GM19351 (cell line): ENCODE data around the gene IP6K3.

Experiments
- ATAC-seq: cut with Tn5 transposase; IDR thresholded peaks from one replicate; pipeline ENCODE4 v1.9.1; 2021; ENCODE audit warnings: mild to moderate bottlenecking, moderate library complexity; ENCODE audit not compliant: unreplicated experiment

The IP6K3 gene

DNA sequence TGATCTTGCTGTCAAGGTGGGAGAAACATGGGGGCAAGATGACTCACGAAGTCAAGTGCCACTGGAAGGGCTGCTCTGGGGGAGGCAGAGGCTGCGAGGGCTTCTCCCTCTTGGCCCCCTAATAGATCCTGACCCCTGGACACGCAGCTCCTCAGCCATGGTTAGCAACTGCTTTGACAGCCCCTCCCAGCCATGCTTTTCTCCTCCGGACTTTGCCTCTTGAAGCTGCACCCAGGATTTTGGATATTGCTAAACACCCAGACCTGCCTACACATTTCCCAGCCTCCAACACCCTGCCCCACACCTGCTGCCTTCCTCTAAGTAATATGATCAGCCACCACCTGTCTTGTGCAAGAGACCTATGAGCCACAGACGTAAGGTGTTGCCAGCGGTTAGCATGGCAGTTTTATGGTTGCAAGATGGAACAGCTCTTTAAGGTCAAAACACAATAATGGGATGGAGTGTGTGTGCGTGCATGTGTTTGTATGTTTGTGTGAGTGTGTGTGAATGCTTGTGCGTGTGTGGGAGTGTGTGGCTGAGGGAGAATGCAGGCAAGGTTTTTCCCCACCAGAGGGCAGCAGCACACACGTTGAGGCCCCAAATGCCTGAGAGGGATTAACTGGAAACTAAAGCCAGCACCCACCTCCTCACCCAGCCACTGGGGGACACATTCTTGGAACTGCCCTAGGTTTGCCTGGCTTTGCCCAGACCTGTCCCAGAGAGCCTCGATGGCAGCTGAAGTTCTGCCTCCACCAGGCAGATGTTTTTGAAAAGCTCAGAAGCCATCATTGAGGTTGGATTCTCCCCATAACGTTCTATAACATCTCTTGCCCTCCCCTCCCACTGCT, 2.5 kb downstream of the IP6K3 start:
- no peak for ATAC-seq

DNA sequence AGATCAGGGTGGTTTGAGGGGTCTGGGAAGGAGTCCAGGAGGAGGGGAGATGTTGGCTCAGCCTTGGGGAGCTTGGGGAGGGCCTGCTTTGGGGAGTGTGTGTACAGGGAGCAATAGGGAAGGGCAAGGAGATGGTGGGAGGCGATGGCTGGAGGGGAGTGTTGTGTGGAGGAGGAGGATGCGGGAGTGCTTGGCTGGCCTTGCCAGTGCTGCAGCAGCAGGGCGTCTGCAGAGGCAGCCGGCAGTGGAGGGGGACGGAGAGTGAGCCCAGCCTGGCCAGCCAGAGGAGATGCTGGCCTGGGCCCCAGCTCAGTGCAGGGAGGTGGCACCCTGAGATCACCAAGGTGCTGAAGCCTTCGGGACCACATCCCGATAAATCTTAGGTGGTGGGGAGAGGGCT, 3.9 kb downstream of the IP6K3 start:
- no peak for ATAC-seq

DNA sequence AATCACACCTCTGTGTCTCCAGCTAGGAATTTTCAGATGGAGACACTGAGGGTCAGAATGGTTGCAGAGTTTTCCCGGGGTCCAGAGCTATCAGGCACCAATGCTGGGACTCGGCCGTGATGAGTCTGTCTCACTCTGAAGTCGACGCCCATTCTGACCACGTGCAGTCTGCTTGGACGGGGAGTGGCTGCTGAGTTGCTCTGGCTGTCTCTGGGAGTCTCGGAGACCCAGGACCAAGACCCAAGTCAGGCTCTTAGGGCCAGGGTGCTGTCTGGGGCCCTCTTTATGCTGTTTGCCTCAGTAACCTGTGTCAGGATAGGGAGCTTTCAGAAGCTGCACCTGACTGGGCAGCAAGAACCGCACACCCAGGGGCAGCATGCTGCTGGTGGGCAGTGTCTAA, 4.6 kb downstream of the IP6K3 start:
- ATAC-seq = no peak

DNA sequence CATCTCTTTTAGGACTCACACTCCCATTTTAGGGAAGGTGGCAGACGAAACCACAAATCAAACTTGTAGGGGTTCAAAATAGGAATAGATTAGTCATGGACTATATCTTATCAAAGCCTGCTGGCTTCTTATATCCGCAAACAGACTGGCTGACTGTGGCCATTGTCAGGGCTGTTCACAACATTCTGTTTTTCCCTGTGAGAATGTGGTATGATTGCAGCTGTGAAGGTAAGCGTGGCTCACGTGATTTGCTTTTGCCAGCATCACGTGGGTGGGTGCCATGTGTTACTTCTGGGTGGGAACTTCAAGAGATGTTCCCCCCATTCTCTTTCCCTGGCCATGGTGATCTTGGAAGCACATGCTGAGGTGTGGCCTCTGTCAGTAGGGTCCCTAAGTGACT, 5.9 kb downstream of the IP6K3 start:
- no peak for ATAC-seq

DNA sequence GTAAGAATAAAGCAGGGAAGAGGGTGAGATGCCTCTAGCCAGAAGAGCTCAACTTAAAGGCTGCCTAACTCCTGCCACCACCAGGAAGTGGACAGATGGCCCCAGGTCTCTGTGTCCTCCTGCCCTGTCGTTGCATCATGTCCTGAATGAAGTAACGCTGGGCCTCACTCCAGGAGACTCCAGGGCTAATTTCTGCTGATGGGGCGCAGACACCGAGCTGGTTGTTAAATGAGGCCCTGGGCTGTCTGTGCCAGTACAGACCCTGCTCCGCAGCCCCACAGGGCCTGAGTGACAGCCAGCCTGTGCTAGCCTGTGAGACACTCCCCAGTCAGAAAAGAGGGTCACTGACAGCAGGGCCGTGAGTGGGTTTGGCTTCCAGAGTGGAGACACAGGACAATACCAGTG, 6.5 kb downstream of the IP6K3 start:
- no peak for ATAC-seq

DNA sequence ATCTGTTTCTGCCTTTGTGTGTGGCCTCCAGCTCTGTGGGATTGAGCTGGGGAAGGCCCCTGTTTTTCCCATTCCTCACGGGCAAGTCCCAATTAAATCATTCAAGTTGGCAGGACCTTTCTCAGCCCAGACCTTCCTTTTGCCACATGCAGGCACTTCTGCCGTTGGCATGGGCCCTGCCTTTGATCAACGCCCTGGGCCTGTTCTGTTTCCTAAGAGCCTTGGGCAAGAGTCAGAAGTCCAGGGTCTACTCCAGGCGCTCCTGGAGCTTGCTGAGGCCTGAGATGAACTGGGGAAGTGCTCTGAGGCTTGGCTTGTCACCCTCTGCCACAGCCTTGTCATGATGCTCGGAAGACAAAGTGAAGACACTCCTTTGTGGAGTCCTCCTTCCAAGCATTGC, 7.1 kb downstream of the IP6K3 start:
- no peak for ATAC-seq

DNA sequence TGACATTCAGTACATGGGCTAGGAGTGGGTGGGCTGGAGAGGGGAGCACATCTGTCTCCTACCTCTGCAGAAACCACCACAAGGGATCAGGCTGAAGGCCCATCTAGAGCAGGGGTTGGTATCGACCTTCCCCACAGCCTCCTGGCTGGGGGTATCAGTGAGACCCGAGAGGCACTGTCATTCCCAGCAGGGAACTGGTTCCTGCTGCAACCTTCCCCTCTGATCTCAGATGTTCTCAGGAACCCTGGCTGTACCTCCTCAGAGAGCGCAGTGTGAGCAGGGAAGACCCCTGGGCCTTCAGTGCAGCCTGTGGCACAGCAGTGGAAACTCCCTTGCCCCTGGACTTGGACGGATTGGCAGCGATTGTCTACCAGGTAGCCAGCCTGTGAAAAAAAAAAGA, 7.8 kb downstream of the IP6K3 start:
- no peak for ATAC-seq

DNA sequence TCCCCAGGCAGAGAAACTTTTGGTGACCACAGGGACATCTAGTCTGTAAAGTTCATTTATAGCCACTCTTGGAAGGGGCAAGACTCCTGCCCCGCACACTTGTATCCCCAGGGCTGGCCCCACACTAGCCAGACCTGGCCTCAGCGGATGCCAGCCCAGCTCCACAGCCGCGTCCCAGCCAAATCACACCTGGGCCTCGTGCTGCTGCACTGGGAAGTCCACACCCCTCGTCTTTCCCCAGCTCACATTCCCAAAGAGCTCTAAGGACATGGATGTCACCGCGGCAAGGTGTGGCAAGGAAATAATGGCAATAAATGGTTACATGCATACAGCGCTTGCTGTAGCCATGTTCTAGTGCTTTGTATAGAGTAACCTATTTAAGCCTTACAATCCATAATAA, 8.6 kb downstream of the IP6K3 start:
- ATAC-seq = no peak

DNA sequence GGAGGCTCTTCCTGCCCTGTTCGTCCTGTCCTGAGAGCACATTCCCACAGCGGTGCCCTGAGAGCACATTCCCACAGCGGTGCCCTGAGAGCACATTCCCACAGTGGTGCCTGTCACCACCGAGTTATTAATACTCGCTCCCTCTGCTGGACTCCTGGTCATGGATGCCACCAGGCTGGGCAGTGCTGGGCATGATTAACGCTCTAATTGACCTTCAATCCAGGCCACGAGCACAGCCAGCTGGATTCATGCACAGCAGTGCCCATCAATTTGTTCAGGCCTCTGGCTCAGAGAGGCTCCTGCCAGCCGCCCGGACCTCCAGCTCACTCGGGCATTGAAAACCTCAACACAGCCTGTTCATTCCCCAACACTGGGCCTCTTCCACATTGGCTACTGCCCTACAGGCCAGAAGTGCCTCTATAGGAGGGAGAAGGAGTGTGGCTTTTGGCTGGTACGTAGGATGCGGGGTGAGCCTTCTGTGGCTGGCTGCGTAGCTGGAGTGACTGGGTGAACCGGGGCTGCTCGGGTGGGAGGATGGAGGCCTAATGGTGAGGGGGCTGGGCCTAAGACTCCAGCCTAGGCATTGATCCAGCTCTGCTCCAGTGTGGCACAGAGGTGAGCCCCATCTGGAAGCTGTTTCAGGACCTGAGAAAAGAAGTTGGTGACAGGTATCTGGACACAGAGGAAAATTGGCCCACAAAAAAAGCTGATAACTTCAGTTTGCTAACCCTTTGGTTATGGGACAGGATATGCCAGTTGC, 9.3 kb downstream of the IP6K3 start:
- ATAC-seq = no peak

DNA sequence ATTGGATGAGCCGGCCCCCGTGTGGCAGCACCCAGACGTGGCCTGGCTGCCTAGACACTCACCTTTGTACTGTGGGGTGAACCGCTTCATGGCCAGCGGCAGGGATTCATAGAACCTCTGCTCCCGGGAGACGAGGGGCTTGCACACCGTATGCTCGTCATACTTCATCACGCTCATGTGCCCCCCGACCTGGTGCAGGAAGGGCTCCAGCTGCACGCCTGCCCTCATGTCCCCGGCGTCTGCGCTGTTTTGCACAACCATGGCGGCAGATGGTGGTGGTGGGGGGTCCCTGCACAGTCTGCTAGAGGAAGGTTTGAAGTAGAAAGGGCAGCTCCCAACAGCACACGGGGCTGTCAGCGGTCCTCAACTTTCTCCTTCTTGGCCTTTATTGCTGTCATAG, 11.5 kb downstream of the IP6K3 start:
- ATAC-seq = no peak

DNA sequence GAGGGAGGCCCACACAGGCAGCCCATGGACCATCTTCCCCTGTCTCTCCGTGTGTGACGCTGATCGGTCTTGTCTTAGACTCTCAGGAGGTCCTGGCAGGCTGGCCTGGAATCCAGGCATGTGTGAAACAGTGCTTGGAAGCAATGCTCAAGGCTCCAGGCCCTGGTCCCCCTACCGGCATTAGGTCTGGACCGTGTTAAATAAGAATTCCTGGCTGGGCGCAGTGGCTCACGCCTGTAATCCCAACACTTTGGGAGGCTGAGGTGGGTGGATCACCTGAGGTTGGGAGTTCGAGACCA, 13.0 kb downstream of the IP6K3 start:
- no peak for ATAC-seq

DNA sequence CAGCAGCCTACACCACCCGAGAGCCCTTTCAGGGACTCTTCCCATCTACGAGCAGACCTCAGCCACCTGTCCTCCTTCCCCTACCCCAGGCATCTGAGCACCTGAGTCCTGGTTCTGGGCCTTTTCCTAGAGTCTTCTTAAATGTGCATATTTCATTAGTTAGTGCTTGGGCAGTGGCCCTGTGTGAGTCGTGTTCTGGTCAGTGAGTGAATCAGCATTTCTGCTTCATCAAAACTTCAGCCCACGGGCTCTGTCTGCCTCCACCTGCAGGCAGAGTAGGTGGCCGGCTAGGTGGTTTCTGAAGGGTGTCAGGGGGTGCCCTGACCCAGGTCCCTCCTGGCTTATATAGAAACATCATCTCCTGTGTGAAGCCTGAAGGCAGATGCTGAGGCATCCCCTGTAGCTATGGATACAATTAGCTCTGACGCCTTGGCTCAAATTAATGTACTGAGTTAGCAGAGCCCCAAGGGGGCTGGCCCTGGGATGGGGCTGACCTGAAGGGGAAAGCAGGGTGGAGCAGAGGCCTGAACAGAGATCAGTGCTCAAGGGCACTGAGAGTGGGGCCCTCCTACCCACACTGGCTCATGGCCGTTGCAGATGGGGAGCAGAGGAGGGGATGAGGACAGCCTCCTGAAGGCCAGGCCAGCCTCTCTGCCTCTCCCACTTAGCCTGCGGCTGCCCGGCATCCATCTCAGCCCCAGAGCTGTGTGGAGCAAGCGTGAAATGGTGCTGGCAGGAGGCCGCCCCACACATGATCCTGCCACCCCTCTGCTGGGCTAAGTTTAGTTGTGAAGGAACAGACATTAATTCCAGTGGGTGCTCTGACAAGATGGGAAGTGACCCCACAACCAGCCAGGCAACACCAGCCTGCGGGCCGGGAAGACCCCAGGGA, 13.6 kb downstream of the IP6K3 start:
- no peak for ATAC-seq

DNA sequence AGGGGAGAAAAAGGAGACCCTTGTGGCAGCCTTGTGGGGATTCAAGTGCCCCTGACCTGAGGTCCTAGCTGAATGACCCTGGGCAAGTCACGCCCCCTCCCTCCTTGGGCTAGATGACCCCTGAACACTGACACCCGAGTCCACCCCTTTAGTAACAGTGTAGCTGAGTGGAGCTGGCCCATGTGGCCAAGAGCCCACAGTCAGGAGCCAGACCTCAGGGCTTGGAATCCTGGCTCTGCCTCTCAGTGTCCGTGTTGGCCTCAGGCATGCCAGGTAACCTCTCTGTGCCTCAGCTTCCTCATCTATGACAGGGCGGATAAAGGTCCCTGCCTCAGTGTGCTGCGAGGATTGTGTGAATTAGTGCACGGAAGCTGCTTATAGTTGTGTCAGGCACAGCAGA, 14.3 kb downstream of the IP6K3 start:
- ATAC-seq = no peak

DNA sequence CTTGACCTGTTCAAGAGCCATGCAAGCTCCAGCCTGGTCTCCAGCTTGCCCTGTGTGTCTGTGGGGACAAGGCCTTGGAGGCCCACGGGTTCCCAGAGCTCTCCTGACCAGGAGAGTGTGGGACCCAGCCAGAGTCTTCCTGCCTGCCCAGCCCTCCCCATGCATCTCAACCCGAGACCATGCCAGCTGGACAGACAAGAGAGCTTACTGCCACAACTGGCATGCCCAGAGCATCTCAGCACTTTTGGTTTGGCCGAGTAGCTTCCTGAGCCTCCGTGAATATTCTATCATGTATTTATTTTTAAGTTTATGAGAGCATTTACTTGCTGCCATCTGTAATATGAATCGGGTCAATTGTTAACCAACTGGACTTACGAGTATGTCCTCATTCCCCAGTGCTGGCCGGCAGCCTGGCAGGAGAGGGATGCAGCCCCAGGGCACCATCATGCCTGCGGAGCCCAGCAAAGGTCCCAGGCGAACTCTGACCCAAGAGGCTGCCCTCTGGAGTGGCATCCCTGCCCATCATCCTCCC, 14.9 kb downstream of the IP6K3 start:
- ATAC-seq = no peak

DNA sequence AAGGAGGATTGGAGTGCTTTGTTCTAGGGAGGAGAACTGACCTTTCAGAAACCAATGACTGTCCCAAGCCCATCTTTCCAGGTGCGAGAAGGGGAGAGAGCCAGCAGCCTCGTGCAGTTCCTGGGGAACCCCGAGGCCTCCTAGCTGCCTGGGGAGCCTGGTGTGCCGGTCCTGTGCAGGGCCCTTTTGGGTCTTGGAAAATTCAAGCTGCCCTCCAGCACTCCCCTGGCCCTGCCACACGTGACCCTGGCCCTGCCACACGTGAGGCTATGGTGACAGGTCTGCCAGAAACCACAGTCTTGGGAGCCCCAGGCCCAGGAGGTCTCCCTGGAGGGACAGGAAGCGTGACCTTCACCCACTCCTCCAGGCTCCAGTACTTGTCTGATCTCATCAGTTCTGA, 15.7 kb downstream of the IP6K3 start:
- no peak for ATAC-seq

DNA sequence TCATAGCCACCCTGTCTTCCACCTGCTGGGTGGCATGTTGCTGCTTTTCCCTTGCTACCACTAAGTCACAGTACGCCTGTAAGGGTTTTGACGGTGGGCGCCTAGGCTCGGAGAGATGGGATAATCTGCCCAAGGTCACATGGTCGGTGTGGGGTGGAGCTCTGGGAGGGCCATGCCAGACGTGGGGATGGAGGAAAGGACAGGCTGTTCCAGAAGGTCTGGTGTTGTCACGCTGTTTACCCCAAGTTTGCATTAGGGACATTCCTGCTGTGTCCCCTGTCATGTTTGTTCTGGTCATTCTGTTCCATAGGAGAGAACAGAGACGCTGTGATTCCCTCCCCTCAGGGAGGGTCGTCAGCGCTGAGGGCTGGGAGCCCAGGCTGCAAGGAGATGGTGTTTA, 16.1 kb downstream of the IP6K3 start:
- no peak for ATAC-seq

DNA sequence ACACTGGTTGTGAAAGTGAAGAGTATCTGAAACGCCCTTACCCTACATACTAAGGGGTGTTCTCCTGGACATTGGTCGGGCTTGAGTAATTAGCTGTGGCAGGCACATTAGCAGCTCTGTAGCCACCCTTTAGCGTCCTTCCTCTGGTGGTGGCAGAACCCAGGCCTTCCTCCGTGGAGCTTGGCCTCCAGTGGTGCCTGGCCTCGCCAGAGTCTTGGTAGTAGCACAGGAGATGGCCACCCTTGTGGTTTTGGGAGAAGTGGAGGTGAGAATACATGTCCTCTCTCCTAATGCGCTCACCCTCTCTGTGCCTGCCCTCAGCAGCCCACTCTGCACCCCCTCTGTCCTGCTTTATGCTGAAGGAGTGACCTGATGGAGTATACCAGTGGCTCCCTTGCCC, 17.6 kb downstream of the IP6K3 start:
- no peak for ATAC-seq

DNA sequence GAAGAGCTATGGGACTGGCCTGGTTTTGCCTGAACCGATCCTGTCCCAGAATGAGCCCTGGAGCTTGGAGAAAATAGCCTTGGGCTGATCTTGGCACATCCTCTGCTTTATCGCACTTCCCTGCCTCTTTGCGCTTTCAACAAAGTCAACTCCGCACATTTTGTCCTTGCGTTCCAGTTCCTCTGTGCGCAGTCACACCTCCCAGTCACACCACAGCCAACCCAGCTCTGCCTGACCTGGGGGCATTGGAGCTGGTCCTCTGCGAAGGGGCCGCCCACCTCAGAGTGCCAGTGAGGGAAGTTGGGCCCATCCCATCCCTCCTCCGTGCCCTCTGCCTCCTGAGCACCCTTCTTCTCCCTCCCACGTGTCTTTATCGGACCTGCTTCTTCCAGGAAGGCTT, 18.3 kb downstream of the IP6K3 start:
- no peak for ATAC-seq

DNA sequence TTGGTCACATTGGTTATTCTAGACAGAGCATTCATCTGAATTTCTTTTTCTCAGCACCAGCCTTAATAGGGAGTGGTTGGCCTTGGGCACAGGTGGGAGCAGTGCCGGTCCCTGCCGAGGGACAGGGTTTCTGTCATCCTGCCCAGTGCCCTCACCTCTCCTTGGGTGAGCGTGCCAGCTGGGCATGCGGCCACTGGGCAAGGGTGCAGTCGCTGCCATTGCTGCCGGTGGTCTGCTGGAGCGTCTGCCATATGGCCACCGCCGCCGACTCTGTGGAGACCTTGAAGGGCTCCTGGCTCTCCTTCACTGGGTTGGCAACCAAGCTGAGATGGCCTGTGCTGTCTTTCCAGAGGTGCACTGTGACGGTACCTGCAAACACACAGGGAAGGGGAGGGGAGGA, 18.8 kb downstream of the IP6K3 start:
- ATAC-seq = no peak

DNA sequence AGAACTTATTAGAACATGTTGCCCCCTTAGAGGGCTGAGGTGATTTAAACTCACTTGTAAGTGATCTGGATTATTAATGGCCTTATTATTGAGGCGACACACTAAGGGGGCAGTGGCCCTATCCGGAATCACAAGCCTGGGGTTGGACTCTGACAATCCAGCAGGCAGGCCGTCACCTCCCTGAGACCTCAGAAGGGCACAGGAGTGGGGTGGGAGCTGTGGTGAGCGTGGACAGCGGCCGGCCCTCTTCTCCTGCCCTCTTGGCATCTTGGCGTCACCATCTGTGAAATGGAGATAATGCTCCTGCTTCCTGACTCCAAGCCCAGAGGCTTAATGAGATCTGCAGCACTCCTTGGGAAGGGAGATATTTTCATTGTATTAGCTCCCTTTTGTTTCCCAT, 19.6 kb downstream of the IP6K3 start:
- no peak for ATAC-seq

DNA sequence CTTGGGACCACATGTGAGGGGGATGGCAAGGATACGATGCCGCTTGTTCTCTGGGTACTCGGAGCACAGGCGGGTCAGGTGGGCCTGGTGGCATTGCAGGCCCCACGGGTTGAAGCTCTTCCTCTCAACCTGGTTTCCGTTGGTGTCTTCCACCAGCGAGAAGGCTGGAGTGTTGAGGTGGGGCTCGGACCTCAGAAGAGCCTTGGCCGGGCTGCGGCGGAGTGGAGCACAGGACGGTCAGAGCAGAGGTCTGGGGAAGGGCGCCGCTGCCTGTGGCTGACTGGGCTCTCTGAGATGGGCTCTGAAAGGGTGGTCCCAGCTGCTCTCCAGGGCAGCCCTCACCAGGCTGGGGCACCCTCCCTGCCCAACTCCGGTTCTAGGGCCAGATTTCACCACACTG, 20.0 kb downstream of the IP6K3 start:
- ATAC-seq = no peak
